ENCODE data around the gene CREB5.

Gene CREB5

GRCh38 chr7:28512668-28513440, 100.5 kb downstream of the CREB5 start:
- no peak for DNase-seq (ENCODE audit: low read depth in 1 of 2, low spot score in 1 of 2)

GRCh38 chr7:28516390-28517172, 104.3 kb downstream of the CREB5 start:
- no peak for DNase-seq (ENCODE audit: low read depth in 1 of 2, low spot score in 1 of 2)

- DNase-seq (ENCODE audit: low read depth in 1 of 2, low spot score in 1 of 2) = no peak
Observed at GRCh38 chr7:28517206-28517605, 104.9 kb downstream of the CREB5 start.

- no peak for DNase-seq (ENCODE audit: low read depth in 1 of 2, low spot score in 1 of 2)
Observed at GRCh38 chr7:28517606-28518005, 105.3 kb downstream of the CREB5 start.

- no peak for DNase-seq (ENCODE audit: low read depth in 1 of 2, low spot score in 1 of 2)
Observed at GRCh38 chr7:28520074-28521015, 108.0 kb downstream of the CREB5 start.

- DNase-seq (ENCODE audit: low read depth in 1 of 2, low spot score in 1 of 2) = no peak
Observed at GRCh38 chr7:28524978-28525377, 112.7 kb downstream of the CREB5 start.

- no peak for DNase-seq (ENCODE audit: low read depth in 1 of 2, low spot score in 1 of 2)
Observed at GRCh38 chr7:28528899-28529298, 116.6 kb downstream of the CREB5 start.

- DNase-seq (ENCODE audit: low read depth in 1 of 2, low spot score in 1 of 2) = no peak
Observed at GRCh38 chr7:28529755-28530154, 117.4 kb downstream of the CREB5 start.

- no peak for DNase-seq (ENCODE audit: low read depth in 1 of 2, low spot score in 1 of 2)
Observed at GRCh38 chr7:28530175-28530802, 118.0 kb downstream of the CREB5 start.

- DNase-seq (ENCODE audit: low read depth in 1 of 2, low spot score in 1 of 2) = no peak
Observed at GRCh38 chr7:28530803-28531175, 118.5 kb downstream of the CREB5 start.

GRCh38 chr7:28531291-28531690, 119.0 kb downstream of the CREB5 start:
- no peak for DNase-seq (ENCODE audit: low read depth in 1 of 2, low spot score in 1 of 2)

- no peak for DNase-seq (ENCODE audit: low read depth in 1 of 2, low spot score in 1 of 2)
Observed at GRCh38 chr7:28532181-28532580, 119.9 kb downstream of the CREB5 start.

GRCh38 chr7:28533267-28533666, 120.9 kb downstream of the CREB5 start:
- DNase-seq (ENCODE audit: low read depth in 1 of 2, low spot score in 1 of 2) = no peak

GRCh38 chr7:28533731-28534531, 121.6 kb downstream of the CREB5 start:
- no peak for DNase-seq (ENCODE audit: low read depth in 1 of 2, low spot score in 1 of 2)

GRCh38 chr7:28536259-28536658, 123.9 kb downstream of the CREB5 start:
- DNase-seq (ENCODE audit: low read depth in 1 of 2, low spot score in 1 of 2) = no peak

- no peak for DNase-seq (ENCODE audit: low read depth in 1 of 2, low spot score in 1 of 2)
Observed at GRCh38 chr7:28539289-28539981, 127.1 kb downstream of the CREB5 start.

- DNase-seq (ENCODE audit: low read depth in 1 of 2, low spot score in 1 of 2) = no peak
Observed at GRCh38 chr7:28542410-28542809, 130.1 kb downstream of the CREB5 start.

GRCh38 chr7:28544453-28545117, 132.3 kb downstream of the CREB5 start:
- DNase-seq (ENCODE audit: low read depth in 1 of 2, low spot score in 1 of 2) = no peak

- DNase-seq (ENCODE audit: low read depth in 1 of 2, low spot score in 1 of 2) = no peak
Observed at GRCh38 chr7:28546067-28546466, 133.7 kb downstream of the CREB5 start.
